ENCODE data around the gene HOXB9. TPM values are rescaled to one million over a fixed set of nuclear protein-coding genes. Genes with fewer than 3 reads are reported as not detected.

The HOXB9 gene
- total and polyA plus RNA-seq, 10 of the 15 experiments (the other 5 are each of a cell fraction or from before 2014, with no cell fraction given), result 0.01 to 0.49 (median 0.09) TPM; not detected in 5

GRCh38 chr17:48634493-48635208, 8.5 kb upstream of the HOXB9 start:
- no TSS peak for BruUV-seq (replicated peaks)
- Histone ChIP-seq H3K4me1 (ENCODE audit: control insufficient read depth, insufficient read depth, low read length) (peaks cover 17% of the 10 kb centered on the region), H3K27ac (ENCODE audit: control insufficient read depth, insufficient read depth) (no peak overlapping the region), H2AFZ (ENCODE audit: control insufficient read depth, low read depth, low read length) (no peak overlapping the region), H3K4me3 (no peak overlapping the region), H3K27me3 (replicated peaks in 1 of 2; ENCODE audit: control insufficient read depth in 2 of 2, insufficient read depth in 2 of 2, low read length in 1 of 2) (peaks cover 3 to 12% of the 10 kb centered on the region in 2 experiments), H4K20me1 (ENCODE audit: control insufficient read depth, insufficient read depth) (no peaks in the 10 kb centered on the region), H3K9me3 (replicated peaks; ENCODE audit: control insufficient read depth, insufficient read depth, low read length) (no peaks in the 10 kb centered on the region), H3K4me2 (ENCODE audit: control insufficient read depth, insufficient read depth) (no peak overlapping the region), H3K36me3 (ENCODE audit: control insufficient read depth in 2 of 2, insufficient read depth in 2 of 2, low read length in 1 of 2) (no peaks in the 10 kb centered on the region), H3K79me2 (ENCODE audit: control insufficient read depth, insufficient read depth, low read length) (no peaks in the 10 kb centered on the region), H3K9ac (ENCODE audit: control insufficient read depth, insufficient read depth, low read length) (no peak overlapping the region)
- ChIA-PET CTCF (interaction anchor here (0.6 to 2.5 kb wide), 5 partner anchors 8 to 244 kb away, joined by 3 to 12 read pairs (median 3); partner anchors contain the start of gene HOXB9), SMC1A (ENCODE audit: uncharacterized antibody, unreplicated experiment) (no interaction called here), POLR2A (interaction anchor here (0.5 to 0.6 kb wide), 2 partner anchors 366 to 1177 kb away, joined by 4 to 5 read pairs; no protein-coding TSS in a partner anchor), RAD21 (ENCODE audit: unreplicated experiment) (no interaction called here)
- DNase-seq (ENCODE audit: low read depth, low spot score), result no peak
- FAIRE-seq, result no peak
- 85% methylated on average over 20 of the region's 20 CpGs for WGBS (ENCODE audit: insufficient coverage, insufficient replicate concordance, low lambda C conversion rate, missing lambda C conversion rate)
- in situ Hi-C loops (cut with MboI), result no loop called here
- ATAC-seq, result no peak
- intact Hi-C loops (cut with micrococcal nuclease; ENCODE audit: unreplicated experiment), result no loop called here
- TF ChIP-seq BCL3 (IDR thresholded peaks at IDR 0.05; ENCODE audit: borderline replicate concordance, insufficient read depth, low read depth, low read length, poor library complexity, severe bottlenecking) (no peak), NFXL1 (IDR thresholded peaks at IDR 0.05; ENCODE audit: borderline replicate concordance) (no peak), ZNF384 (IDR thresholded peaks at IDR 0.05; ENCODE audit: borderline replicate concordance, low read depth, low read length) (no peak), POLR2AphosphoS2 (IDR thresholded peaks at IDR 0.05; ENCODE audit: low read depth, low read length) (no peak), CHD1 (IDR thresholded peaks at IDR 0.05; ENCODE audit: low read depth, low read length) (no peak), TCF12 (IDR thresholded peaks at IDR 0.05; ENCODE audit: low read depth, low read length) (no peak), CREM (IDR thresholded peaks at IDR 0.05; ENCODE audit: low read depth) (no peak), MYC (IDR thresholded peaks at IDR 0.05; ENCODE audit: insufficient read depth, insufficient read length, insufficient replicate concordance, low read length, severe bottlenecking) (no peak), MYB (IDR thresholded peaks at IDR 0.05; ENCODE audit: borderline replicate concordance, low read depth, low read length) (no peak), ZSCAN29 (IDR thresholded peaks at IDR 0.05) (no peak), TARDBP (IDR thresholded peaks at IDR 0.05; ENCODE audit: borderline replicate concordance) (no peak), IKZF2 (IDR thresholded peaks at IDR 0.05) (no peak)
- TF ChIP-seq, protein P1, sequence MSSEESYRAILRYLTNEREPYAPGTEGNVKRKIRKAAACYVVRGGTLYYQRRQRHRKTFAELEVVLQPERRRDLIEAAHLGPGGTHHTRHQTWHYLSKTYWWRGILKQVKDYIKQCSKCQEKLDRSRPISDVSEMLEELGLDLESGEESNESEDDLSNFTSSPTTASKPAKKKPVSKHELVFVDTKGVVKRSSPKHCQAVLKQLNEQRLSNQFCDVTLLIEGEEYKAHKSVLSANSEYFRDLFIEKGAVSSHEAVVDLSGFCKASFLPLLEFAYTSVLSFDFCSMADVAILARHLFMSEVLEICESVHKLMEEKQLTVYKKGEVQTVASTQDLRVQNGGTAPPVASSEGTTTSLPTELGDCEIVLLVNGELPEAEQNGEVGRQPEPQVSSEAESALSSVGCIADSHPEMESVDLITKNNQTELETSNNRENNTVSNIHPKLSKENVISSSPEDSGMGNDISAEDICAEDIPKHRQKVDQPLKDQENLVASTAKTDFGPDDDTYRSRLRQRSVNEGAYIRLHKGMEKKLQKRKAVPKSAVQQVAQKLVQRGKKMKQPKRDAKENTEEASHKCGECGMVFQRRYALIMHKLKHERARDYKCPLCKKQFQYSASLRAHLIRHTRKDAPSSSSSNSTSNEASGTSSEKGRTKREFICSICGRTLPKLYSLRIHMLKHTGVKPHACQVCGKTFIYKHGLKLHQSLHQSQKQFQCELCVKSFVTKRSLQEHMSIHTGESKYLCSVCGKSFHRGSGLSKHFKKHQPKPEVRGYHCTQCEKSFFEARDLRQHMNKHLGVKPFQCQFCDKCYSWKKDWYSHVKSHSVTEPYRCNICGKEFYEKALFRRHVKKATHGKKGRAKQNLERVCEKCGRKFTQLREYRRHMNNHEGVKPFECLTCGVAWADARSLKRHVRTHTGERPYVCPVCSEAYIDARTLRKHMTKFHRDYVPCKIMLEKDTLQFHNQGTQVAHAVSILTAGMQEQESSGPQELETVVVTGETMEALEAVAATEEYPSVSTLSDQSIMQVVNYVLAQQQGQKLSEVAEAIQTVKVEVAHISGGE (CRISPR knock-in tag; IDR thresholded peaks at IDR 0.05), result no peak
- TF ChIP-seq, protein P2, sequence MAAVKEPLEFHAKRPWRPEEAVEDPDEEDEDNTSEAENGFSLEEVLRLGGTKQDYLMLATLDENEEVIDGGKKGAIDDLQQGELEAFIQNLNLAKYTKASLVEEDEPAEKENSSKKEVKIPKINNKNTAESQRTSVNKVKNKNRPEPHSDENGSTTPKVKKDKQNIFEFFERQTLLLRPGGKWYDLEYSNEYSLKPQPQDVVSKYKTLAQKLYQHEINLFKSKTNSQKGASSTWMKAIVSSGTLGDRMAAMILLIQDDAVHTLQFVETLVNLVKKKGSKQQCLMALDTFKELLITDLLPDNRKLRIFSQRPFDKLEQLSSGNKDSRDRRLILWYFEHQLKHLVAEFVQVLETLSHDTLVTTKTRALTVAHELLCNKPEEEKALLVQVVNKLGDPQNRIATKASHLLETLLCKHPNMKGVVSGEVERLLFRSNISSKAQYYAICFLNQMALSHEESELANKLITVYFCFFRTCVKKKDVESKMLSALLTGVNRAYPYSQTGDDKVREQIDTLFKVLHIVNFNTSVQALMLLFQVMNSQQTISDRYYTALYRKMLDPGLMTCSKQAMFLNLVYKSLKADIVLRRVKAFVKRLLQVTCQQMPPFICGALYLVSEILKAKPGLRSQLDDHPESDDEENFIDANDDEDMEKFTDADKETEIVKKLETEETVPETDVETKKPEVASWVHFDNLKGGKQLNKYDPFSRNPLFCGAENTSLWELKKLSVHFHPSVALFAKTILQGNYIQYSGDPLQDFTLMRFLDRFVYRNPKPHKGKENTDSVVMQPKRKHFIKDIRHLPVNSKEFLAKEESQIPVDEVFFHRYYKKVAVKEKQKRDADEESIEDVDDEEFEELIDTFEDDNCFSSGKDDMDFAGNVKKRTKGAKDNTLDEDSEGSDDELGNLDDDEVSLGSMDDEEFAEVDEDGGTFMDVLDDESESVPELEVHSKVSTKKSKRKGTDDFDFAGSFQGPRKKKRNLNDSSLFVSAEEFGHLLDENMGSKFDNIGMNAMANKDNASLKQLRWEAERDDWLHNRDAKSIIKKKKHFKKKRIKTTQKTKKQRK (IDR thresholded peaks at IDR 0.05; ENCODE audit: low read depth, low read length), result no peak
